ENCODE data around the gene LLGL2. TPM values are rescaled to one million over a fixed set of nuclear protein-coding genes. Genes with fewer than 3 reads are reported as not detected.

LLGL2 gene
- total and polyA plus RNA-seq, 10 donors = 28.6 to 153 (median 80.0) TPM

DNA sequence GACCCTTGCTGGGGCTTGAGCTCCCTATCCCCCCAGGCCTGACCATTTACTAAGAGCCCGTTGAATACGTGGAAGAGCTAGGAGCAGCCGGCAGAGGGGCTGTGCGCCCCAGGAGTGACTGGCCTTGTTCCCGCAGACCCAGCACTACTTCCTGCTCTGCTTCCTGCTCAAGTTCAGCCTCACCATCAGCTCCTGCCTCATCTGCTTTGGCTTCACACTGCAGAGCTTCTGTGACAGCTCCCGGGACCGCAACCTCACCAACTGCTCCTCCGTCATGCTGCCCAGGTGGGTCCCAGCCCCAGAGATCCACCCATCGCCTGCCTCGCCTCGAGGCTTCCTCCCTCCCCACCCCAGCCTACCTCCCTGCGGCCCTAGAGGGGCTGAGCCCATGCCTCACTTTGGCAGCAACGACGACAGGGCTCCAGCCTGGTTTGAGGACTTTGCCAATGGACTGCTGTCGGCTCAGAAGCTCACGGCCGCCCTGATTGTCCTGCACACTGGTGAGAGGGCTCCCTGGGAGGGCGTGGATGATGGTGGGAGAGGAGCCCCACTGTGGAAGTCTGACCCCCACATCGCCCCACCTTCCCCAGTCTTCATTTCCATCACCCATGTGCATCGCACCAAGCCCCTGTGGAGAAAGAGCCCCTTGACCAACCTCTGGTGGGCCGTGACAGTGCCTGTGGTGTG lies 27.3 kb upstream of the LLGL2 start:
- Histone ChIP-seq H3K36me3 (peaks cover 0 to 100% (median 63%) of the 10 kb centered on the region in 6 donors), H3K27me3 (replicated peaks in 1 of 7) (no peaks in the 10 kb centered on the region), H3K4me1 (peaks cover 0 to 58% (median 33%) of the 10 kb centered on the region in 6 donors), H3K4me3 (no peak overlapping the region), H3K9me3 (no peaks in the 10 kb centered on the region), H3K27ac (peak overlapping the region in 6 of 8 donors; percentile 24 to 90 (median 59))
- intact Hi-C loops (cut with DNase I; ENCODE audit: low total_unique reads) = no loop called here
- TF ChIP-seq, protein P1, sequence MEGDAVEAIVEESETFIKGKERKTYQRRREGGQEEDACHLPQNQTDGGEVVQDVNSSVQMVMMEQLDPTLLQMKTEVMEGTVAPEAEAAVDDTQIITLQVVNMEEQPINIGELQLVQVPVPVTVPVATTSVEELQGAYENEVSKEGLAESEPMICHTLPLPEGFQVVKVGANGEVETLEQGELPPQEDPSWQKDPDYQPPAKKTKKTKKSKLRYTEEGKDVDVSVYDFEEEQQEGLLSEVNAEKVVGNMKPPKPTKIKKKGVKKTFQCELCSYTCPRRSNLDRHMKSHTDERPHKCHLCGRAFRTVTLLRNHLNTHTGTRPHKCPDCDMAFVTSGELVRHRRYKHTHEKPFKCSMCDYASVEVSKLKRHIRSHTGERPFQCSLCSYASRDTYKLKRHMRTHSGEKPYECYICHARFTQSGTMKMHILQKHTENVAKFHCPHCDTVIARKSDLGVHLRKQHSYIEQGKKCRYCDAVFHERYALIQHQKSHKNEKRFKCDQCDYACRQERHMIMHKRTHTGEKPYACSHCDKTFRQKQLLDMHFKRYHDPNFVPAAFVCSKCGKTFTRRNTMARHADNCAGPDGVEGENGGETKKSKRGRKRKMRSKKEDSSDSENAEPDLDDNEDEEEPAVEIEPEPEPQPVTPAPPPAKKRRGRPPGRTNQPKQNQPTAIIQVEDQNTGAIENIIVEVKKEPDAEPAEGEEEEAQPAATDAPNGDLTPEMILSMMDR (IDR thresholded peaks at IDR 0.05 in 8 of 11, conservative IDR thresholded peaks at IDR 0.05 in 3 of 11) = no peak
- TF ChIP-seq POLR2AphosphoS5 (IDR thresholded peaks at IDR 0.05) = peak; percentile 18 to 46 (median 30)
- WGBS, 5 donors = 39 to 60% (median 47%) methylated on average over 20 to 21 of the region's 21 CpGs
- peak; percentile 63 for DNase-seq

DNA sequence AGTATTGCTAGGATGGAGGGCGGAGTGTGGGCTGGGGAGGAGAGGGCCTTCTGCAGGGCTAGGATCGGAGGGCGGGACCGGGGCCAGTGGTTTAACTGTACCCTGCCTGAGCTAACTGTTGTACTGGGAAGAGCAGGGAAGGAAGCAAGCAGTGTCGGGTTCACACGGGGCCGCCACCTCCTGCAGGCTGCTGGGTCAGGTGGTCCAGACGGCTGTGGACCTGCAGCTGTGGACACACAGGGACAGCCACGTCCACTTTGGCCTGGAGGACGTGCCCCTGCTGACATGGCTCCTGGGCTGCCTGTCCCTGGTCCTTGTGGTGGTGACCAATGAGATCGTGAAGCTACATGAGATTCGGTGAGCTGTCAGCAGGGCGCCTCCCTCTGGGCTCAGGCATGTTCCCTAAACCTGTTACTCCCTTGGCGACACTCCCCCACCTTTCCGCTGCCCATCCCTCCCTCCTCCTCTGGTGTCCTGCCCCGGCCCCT lies 26.7 kb upstream of the LLGL2 start:
- peaks cover 0 to 64% (median 37%) of the 10 kb centered on the region in 6 donors for H3K4me1 ChIP-seq
- 41 to 64% (median 55%) methylated on average over 11 to 16 of the region's 16 CpGs for WGBS, 5 donors
- peak overlapping the region in 7 of 8 donors; percentile 24 to 90 (median 58) for H3K27ac ChIP-seq
- no peaks in the 10 kb centered on the region for H3K27me3 ChIP-seq (replicated peaks in 1 of 7)
- H3K4me3 ChIP-seq = no peak overlapping the region
- peak; percentile 71 for DNase-seq
- TF ChIP-seq POLR2A (IDR thresholded peaks at IDR 0.05) (no peak), POLR2AphosphoS5 (IDR thresholded peaks at IDR 0.05) (peak in 2 of 3 donors; percentile 61 to 75)
- peaks cover 0 to 100% (median 60%) of the 10 kb centered on the region in 6 donors for H3K36me3 ChIP-seq
- intact Hi-C loops (cut with DNase I; ENCODE audit: low total_unique reads) = no loop called here
- H3K9me3 ChIP-seq = no peaks in the 10 kb centered on the region

DNA sequence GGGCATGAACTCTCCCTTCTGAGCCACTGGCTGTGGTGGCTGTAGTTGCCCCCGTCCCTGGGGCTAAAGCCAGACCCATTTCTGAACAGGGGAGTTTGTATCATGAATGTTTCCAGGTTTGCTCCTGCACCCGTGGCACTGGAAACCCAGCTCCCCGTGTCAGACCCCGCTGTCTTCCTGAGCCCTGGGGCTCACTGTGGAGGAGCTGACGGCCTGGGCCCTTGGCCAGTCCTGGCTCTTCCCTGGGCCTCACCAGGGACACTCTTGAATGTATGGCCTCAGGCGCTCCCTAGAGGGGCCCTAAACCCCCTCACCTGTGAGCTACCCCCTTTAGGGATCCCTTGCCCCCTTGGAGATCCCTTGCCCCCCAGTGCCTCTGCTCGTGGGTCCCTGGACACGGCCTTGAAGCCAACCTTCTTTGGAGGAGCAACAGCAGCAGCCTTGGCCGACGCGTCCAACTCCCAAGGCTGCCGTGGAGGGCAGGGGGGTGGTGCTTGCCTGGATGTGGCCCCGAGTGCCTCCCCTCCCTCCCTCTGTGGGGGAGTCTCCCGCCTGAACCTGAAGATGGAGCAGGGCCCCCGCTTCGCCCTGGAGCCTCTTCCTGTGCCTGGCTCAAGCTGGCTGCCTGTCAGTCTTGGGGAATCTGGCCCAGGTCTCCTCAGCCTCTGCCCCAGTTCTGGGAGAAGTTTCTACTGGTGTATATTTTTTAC lies 26.0 kb upstream of the LLGL2 start:
- peak; percentile 67 for DNase-seq
- H3K27me3 ChIP-seq (replicated peaks in 1 of 7) = no peaks in the 10 kb centered on the region
- H3K36me3 ChIP-seq = peaks cover 0 to 100% (median 54%) of the 10 kb centered on the region in 6 donors
- no peak overlapping the region for H3K4me3 ChIP-seq
- intact Hi-C loops (cut with DNase I; ENCODE audit: low total_unique reads) = no loop called here
- H3K9me3 ChIP-seq = no peaks in the 10 kb centered on the region
- H3K27ac ChIP-seq = peak overlapping the region in 7 of 8 donors; percentile 24 to 90 (median 58)
- WGBS, 5 donors = 54 to 69% (median 57%) methylated on average over 10 to 16 of the region's 16 CpGs
- peaks cover 0 to 71% (median 43%) of the 10 kb centered on the region in 6 donors for H3K4me1 ChIP-seq
- TF ChIP-seq, protein P1 (IDR thresholded peaks at IDR 0.05 in 8 of 11, conservative IDR thresholded peaks at IDR 0.05 in 3 of 11) = no peak
- TF ChIP-seq POLR2A (IDR thresholded peaks at IDR 0.05) = no peak
- TF ChIP-seq POLR2AphosphoS5 (IDR thresholded peaks at IDR 0.05) = peak; percentile 17 to 82 (median 73)

DNA sequence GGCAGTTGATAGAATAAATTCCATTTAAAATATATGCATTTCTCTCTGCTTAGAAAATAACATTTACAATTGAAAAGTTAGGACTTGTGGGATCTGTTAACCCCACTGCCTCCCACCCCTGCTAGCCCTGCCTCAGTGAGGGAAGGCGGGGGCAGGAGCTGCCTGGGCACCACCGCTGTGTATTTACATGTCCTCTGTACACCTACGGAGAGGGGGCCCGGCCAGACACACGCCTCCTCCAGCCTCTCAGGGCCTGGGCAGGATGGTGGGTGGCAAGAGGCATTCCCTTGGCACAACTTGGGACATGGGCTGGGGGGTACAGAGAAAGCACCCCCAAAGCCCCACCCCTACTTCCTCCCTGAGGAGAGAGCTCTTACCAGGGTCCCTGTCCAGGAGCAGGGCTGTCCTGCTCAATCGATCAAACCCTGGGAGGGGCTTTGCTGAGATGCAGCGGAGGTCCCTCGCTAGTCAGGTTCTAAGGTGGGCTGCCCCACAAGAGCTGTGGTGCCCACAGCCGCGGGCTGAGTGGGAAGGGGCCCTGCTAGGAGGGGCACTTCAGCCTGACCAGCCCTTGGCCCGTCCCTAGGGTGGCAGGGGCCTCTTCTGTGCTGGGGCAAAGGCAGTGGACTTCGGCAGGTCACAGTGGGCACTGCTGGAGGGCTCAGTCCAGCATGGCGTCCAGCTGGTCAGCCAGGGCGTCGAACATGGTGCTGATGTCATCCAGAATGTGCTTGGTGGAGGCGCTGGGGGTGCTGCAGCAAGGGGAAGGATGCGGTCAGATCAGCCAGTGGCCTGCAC lies 24.9 kb upstream of the LLGL2 start:
- peak; percentile 61 for DNase-seq
- H3K36me3 ChIP-seq = peaks cover 0 to 100% (median 44%) of the 10 kb centered on the region in 6 donors
- TF ChIP-seq, protein P1 (IDR thresholded peaks at IDR 0.05 in 8 of 11, conservative IDR thresholded peaks at IDR 0.05 in 3 of 11) = no peak
- TF ChIP-seq POLR2AphosphoS5 (IDR thresholded peaks at IDR 0.05) = peak in 2 of 3 donors; percentile 31 to 60
- peaks cover 0 to 82% (median 53%) of the 10 kb centered on the region in 6 donors for H3K4me1 ChIP-seq
- no peaks in the 10 kb centered on the region for H3K27me3 ChIP-seq (replicated peaks in 1 of 7)
- H3K27ac ChIP-seq = peak overlapping the region in 5 of 8 donors; percentile 10 to 90 (median 60)
- intact Hi-C loops (cut with DNase I; ENCODE audit: low total_unique reads) = no loop called here
- no peaks in the 10 kb centered on the region for H3K9me3 ChIP-seq
- no peak overlapping the region for H3K4me3 ChIP-seq
- 87 to 92% (median 89%) methylated on average over 5 to 17 of the region's 17 CpGs for WGBS, 5 donors
